COLO829 (cell line): Measurements from ENCODE around the gene KIFC3.
"Not testable (repeated sequence)": the region's sequence is repeated elsewhere in the genome, so short reads cannot be mapped to it uniquely, and the experiment has no call there.

Experiments used
- DNase-seq: peaks from one replicate; pipeline ENCODE4 v3.0.0; 2012; ENCODE audit warnings: low spot score

Gene KIFC3

GRCh38 chr16:57803134-57803990, 1.1 kb upstream of the KIFC3 start:
- peak; percentile 70 for DNase-seq

DNA sequence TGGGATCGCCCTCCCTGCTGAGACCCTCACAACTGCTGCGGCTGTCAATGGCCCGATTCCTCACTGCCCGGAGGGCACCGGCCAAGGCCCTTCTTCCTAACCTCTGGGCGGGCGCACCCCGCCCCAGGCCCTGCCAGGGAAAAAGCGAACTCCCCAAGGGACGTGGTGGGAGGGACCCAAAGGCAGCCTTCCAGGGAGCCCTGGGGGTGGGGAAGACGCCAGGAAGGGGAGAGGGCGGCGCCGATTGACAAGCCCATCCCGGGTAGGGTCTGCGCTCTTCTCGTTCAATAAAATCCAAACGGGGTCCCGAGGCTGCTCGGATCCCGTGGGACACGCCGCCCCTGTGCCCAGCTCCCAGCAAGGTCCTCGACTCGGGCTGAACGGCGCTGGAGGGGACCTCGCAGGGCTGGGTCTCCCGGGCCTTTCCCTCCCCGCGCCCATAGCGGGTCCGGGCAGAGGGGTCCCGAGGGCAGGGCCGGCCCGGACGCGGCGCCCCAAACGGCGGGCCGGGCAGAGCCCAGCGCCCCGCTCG, 416 bp downstream of the KIFC3 start:
- DNase-seq = no peak

GRCh38 chr16:57801098-57801808, 1.0 kb downstream of the KIFC3 start:
- DNase-seq = peak; percentile 8

DNA sequence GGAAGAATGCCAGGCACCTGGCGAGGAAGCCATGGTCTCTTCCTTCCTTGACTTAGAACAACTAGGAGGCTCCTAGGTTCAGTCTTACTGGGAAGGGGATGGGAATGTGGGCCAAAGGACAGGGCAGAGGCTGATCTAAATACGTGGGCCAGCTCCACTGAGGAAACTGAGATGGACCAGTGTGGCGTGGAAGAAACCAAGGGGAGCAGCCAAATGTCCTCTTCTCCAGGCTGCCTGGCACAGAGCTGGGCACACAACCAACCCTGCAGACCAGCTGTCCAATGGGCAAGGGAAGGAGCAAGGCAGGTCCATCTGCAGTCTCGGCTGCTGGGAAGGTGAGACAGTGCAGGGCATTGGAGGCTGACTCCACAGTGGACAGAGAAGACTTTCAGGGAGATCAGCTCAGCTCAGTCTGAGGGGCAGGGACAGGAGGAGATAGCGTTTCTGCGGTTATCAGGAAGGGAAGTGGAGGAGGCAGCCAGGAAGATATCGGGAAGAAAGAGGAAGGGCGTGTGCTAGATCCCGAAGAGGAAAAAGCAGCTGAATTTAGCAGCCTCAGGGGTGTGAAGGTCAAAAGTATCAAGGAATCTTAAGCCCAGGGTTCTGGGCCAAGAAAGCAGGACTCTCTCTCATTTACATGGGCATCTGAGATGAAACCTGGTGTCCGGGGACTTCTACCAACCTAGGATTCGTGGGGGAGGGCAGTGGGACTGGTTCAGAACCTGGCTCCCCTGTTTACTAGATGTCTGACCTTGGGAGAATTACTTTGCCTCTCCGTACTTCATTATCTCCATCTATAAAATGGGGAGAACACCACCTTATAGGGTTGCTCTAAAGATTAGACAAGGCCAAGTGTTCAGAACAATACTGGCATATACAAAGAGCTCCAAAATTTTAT, 1.8 kb downstream of the KIFC3 start:
- no peak for DNase-seq

DNA sequence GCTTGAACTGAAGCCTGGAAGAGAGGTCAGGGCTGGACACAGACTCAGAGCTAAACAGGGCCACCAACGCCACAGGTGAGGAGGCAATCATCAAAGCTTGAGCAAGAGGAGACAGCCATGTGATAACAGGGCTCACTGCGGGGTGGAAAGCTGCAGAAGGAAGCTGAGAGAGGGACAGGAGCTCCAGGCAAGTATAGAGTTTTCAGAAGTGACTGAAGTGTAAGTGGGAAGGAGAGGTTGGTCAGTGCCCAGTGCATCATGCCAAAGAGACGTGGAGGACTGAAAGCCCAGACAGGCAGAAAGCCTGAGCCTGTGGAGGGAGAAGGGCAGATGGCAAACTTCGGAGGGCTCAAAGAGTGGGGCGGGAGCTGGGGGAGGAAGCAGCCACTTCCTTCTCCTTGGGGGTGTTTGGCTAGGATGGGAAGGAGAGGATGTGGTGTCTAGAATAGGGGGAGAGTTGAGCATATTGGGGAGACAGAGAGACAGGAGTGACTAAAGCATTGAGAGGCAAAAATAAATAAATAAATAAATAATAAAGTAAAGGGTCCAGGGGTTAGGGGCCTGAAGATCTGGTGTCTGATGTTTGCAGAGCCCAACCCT, 2.6 kb downstream of the KIFC3 start:
- DNase-seq = no peak

DNA sequence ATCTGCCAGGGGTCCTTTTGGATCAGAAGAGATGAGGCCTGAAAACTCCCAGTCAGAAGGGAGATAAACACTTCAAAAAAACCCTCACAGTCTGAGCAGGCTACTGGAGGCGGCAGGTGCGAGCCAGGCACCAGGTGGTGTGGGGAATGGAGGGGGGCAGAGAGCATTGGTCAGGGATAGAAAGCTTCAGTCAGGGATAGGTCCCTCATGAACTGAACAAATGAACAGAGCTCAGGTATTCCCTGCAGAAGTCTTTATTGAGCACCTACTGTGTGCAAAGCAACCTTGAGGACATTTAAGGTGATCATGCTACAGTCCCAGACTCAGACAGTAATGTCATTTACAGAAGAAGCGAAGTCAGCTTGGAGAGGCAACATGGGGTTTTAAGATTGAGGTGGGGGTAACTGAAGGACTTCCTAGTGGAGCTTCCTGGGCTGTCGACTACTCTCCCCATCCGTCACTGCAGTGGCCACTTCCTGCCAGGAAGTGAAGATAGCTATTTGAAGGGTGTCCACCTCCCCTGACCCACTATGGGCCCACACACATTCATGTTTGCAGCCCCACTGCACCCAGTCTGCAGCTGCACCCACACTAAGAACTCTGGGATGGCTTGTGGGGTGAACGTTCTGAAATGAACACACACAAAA, 3.2 kb downstream of the KIFC3 start:
- no peak for DNase-seq

GRCh38 chr16:57798267-57798810, 4.0 kb downstream of the KIFC3 start:
- no peak for DNase-seq

DNA sequence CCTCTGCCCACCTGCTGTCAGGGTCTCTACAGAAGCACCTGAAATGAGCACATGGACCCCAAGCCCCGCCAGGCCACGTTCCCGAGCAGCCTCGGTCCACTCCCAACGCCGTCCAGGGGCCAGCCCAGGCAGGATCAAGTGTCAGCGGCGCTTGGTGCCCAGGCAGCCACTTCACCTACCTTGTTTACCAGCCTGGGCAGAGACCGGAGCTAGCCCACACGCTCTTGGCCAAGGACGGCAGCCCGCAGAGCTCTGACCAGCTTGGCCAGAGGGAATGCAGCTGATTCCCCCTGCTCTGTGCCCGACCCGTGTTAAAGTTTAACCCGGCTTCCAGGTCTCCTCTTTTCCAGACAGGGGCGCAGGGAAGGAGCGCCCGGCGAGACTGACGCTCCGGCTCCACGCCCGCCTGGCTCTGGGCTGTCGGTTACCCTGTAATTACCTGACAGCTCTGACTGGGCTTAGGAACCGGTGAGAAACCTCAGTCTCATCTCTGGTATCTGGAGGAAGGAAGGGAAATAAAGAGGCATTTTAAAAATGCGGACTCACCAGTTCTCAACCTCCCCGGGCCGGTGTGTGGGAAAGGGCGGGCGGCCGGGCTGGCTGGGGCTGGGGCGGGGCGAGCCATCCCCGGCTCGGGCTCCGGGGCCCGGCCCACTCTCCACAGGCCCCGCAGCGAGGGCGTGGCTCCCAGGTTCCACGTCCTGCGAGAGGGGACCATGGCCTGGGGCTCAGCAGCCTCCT, 4.6 kb downstream of the KIFC3 start:
- DNase-seq = no peak

DNA sequence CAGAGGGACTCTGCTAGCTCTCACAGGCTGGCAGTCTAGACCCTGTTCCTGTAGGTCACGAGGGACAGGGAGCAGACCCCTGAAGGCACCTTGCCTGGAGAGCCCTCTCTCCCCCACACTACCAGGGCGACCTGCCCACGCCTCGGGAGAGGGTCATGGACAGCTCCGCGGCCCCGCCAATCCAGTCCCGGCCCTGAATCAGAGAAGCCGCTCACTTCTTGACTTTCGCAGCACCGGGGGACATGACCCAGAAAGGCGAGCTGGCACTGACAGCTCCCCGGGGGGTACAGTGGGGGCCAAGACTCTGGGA, 5.1 kb downstream of the KIFC3 start:
- no peak for DNase-seq

- DNase-seq = not testable (repeated sequence)
These were observed 6.3 kb downstream of the KIFC3 start for GRCh38 chr16:57796014-57796413.

- DNase-seq = no peak
These were observed 6.8 kb downstream of the KIFC3 start for GRCh38 chr16:57795431-57795878.

GRCh38 chr16:57794849-57795430, 7.4 kb downstream of the KIFC3 start:
- DNase-seq = no peak

- DNase-seq = no peak
These were observed 10.3 kb downstream of the KIFC3 start for GRCh38 chr16:57791893-57792461.

DNA sequence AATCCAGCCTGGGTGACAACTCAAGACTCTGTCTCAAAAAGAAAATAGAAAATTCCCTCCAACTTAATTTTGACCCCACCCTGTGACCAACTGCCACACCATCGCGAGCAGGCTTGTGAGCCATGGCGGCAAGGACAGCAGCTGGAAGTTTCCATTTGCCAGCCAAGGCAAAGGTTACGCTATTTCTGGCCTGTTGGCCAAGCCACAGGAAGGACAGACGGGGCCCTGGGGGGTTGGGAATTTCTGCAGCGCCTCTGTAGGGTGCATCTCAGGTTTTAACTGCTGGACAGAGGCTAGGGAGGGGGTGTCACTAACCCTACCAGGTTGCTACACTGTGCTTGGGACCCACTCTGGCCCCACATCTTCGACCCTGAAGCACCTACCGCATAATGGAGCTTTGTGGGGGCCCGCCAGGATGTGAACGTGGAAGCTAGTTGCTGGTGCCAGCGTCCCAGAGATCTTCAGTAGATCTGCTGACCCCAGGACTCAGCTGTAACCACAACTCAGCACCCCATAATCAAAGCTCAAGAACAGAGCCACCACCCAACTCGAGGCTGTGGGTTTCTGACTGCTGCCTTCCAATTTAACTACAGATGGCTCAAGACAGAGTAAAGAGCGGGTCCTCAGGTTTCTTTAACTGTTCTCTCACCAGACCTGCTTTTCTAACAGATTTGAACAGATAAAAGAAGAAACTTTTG, 10.9 kb downstream of the KIFC3 start:
- no peak for DNase-seq

- DNase-seq = no peak
These were observed 13.3 kb downstream of the KIFC3 start for GRCh38 chr16:57788951-57789350.

- no peak for DNase-seq
These were observed 13.9 kb downstream of the KIFC3 start for GRCh38 chr16:57788252-57788841.

DNA sequence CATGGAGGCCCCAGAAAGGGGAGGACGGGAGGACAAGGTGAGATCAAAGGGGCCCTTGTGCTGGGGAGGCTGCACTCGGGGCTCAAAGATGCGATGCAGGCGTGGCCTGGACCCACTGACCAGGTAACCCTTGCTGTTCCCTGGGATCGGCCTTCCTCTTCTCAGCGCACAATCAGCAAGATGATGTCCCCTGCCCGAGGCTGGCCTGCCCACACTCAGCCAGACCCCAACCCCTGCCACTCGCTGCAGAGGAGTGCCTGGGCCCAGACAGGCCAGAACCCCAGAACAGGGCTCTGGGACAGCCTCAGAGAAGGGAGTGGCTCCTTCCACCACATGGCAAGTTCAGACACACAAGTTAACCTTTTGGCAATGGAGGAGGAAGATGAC, 14.8 kb downstream of the KIFC3 start:
- DNase-seq = no peak
